Inflammatory macrophage treated with lipopolysaccharide for 1 hour (primary cell): ENCODE results near the gene PSMB11.
"Not testable (repeated sequence)": the region's sequence is repeated elsewhere in the genome, so short reads cannot be mapped to it uniquely, and the experiment has no call there.

Experiments used
- DNase-seq, 2 donors: peaks; one replicate each; pipeline ENCODE4 v3.0.0-alpha.2; 2020 to 2022

PSMB11 gene

GRCh38 chr14:23042162-23042965 is at the start of gene PSMB11:
Gene PSMB11, plus strand, starts transcription at chr14:23042212. Its CDS starts 14 bp downstream, at chr14:23042226.
- DNase-seq = no peak

- DNase-seq = no peak
These were observed 48.5 kb upstream of the PSMB11 start for GRCh38 chr14:22993517-22993916.

- DNase-seq = no peak
These were observed 47.2 kb upstream of the PSMB11 start for GRCh38 chr14:22994762-22995275.

- DNase-seq = no peak
These were observed 46.0 kb upstream of the PSMB11 start for GRCh38 chr14:22995889-22996625.

GRCh38 chr14:22996768-22997654 is 45.0 kb upstream of the PSMB11 start:
- no peak for DNase-seq

- DNase-seq = no peak
These were observed 44.2 kb upstream of the PSMB11 start for GRCh38 chr14:22997676-22998323.

- no peak for DNase-seq
These were observed 43.5 kb upstream of the PSMB11 start for GRCh38 chr14:22998329-22999012.

- no peak for DNase-seq
These were observed 41.2 kb upstream of the PSMB11 start for GRCh38 chr14:23000860-23001259.

- no peak for DNase-seq
These were observed 39.4 kb upstream of the PSMB11 start for GRCh38 chr14:23002592-23002991.

- DNase-seq = not testable (repeated sequence)
These were observed 37.7 kb upstream of the PSMB11 start for GRCh38 chr14:23004274-23004673.

- no peak for DNase-seq
These were observed 36.4 kb upstream of the PSMB11 start for GRCh38 chr14:23005451-23006187.

GRCh38 chr14:23006188-23006534 is 35.9 kb upstream of the PSMB11 start:
- no peak for DNase-seq

- peak; percentile 95 to 98 for DNase-seq
These were observed 35.2 kb upstream of the PSMB11 start for GRCh38 chr14:23006544-23007419.

- DNase-seq = no peak
These were observed 33.2 kb upstream of the PSMB11 start for GRCh38 chr14:23008831-23009230.

GRCh38 chr14:23009483-23009938 is 32.5 kb upstream of the PSMB11 start:
- no peak for DNase-seq

GRCh38 chr14:23009939-23010726 is 31.9 kb upstream of the PSMB11 start, which contains the start of gene C14orf93:
Gene C14orf93, minus strand, starts transcription at chr14:23010143. Its CDS starts 11,120 bp downstream, at chr14:22999023.
- DNase-seq = peak; percentile 53 to 66

- DNase-seq = no peak
These were observed 28.8 kb upstream of the PSMB11 start for GRCh38 chr14:23013054-23013748.

- DNase-seq = not testable (repeated sequence)
These were observed 28.3 kb upstream of the PSMB11 start for GRCh38 chr14:23013749-23014054.
